Measurements from ENCODE around the gene TEP1.

TEP1 gene

DNA sequence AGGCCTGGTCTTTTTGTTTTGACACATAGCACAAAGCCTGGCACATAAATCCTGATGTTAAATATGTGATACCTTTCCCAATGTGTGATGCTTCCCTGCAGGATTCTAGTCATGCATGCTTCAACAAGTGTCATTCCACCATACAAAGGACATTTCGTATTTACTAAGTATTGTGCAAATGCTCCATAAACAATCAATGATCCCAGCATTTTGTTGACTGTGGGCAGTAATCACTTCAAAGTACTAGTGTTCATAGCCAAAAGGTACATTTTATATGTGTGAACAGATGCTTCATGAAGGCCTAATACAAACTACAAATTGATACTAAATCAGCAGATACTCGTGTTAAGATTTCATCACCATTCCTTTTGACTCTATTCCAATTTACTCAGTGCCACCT, 84.6 kb downstream of the TEP1 start:
- TF ChIP-seq, protein P1, sequence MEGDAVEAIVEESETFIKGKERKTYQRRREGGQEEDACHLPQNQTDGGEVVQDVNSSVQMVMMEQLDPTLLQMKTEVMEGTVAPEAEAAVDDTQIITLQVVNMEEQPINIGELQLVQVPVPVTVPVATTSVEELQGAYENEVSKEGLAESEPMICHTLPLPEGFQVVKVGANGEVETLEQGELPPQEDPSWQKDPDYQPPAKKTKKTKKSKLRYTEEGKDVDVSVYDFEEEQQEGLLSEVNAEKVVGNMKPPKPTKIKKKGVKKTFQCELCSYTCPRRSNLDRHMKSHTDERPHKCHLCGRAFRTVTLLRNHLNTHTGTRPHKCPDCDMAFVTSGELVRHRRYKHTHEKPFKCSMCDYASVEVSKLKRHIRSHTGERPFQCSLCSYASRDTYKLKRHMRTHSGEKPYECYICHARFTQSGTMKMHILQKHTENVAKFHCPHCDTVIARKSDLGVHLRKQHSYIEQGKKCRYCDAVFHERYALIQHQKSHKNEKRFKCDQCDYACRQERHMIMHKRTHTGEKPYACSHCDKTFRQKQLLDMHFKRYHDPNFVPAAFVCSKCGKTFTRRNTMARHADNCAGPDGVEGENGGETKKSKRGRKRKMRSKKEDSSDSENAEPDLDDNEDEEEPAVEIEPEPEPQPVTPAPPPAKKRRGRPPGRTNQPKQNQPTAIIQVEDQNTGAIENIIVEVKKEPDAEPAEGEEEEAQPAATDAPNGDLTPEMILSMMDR (IDR thresholded peaks at IDR 0.05): no peak
- no peak for TF ChIP-seq ZFX (IDR thresholded peaks at IDR 0.05; ENCODE audit: borderline replicate concordance)
- H3K27ac ChIP-seq: 0 out of 2 replicates have a peak overlapping the region, but pooled peaks have one; percentile 12

GRCh38 chr14:20327005-20327869, 86.1 kb downstream of the TEP1 start:
- TF ChIP-seq, protein P1 (IDR thresholded peaks at IDR 0.05): peak; percentile 84
- no peak for TF ChIP-seq ZFX (IDR thresholded peaks at IDR 0.05; ENCODE audit: borderline replicate concordance)
- H3K27ac ChIP-seq: peak overlapping the region; percentile 31; the same call in 1 of the 2 replicates

DNA sequence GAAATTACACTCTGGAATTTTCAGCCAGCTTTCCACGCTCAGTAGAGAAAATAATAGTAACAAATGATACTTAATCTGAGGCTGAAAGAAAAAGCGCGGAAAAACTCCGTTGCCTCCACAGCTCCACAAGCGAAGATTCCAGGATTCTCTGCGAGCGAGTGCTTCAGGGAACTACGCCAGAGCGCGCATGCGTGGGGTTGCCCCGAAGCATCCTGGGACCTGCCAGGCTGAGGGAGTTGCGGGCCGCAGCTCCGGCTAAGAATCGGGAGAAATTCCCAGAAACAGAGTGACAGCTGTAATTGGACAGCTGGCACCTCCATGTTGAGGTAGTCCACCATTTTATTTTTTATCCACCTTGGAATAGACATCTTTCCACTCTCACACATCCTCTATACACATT, 95.6 kb downstream of the TEP1 start:
- H3K27ac ChIP-seq: no peak overlapping the region
- no peak for TF ChIP-seq ZFX (IDR thresholded peaks at IDR 0.05; ENCODE audit: borderline replicate concordance)
- TF ChIP-seq, protein P1 (IDR thresholded peaks at IDR 0.05): no peak
